Measurements from ENCODE around the gene ANKRD29. TPM values are rescaled to one million over a fixed set of nuclear protein-coding genes. Genes with fewer than 3 reads are reported as not detected.

Gene ANKRD29
- total and polyA plus RNA-seq, 9 of the 15 experiments (the other 6 are each of a cell fraction or from before 2014, with no cell fraction given) = 0.36 TPM; not detected in 8

- TF ChIP-seq, protein P1, sequence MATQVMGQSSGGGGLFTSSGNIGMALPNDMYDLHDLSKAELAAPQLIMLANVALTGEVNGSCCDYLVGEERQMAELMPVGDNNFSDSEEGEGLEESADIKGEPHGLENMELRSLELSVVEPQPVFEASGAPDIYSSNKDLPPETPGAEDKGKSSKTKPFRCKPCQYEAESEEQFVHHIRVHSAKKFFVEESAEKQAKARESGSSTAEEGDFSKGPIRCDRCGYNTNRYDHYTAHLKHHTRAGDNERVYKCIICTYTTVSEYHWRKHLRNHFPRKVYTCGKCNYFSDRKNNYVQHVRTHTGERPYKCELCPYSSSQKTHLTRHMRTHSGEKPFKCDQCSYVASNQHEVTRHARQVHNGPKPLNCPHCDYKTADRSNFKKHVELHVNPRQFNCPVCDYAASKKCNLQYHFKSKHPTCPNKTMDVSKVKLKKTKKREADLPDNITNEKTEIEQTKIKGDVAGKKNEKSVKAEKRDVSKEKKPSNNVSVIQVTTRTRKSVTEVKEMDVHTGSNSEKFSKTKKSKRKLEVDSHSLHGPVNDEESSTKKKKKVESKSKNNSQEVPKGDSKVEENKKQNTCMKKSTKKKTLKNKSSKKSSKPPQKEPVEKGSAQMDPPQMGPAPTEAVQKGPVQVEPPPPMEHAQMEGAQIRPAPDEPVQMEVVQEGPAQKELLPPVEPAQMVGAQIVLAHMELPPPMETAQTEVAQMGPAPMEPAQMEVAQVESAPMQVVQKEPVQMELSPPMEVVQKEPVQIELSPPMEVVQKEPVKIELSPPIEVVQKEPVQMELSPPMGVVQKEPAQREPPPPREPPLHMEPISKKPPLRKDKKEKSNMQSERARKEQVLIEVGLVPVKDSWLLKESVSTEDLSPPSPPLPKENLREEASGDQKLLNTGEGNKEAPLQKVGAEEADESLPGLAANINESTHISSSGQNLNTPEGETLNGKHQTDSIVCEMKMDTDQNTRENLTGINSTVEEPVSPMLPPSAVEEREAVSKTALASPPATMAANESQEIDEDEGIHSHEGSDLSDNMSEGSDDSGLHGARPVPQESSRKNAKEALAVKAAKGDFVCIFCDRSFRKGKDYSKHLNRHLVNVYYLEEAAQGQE (IDR thresholded peaks at IDR 0.05; ENCODE audit: borderline replicate concordance) = peak; percentile 75
- TF ChIP-seq, protein P1 (CRISPR knock-in tag; IDR thresholded peaks at IDR 0.05; ENCODE audit: low read depth) = peak; percentile 8; the same call in 1 of the 2 replicates
- TF ChIP-seq BHLHE40 (IDR thresholded peaks at IDR 0.05; ENCODE audit: low read length) (peak; percentile 56; the same call in 1 of the 2 replicates), HDAC1 (IDR thresholded peaks at IDR 0.05) (peak; percentile 22 to 87; a peak in 3 of 4 replicates), ZC3H11A (IDR thresholded peaks at IDR 0.05; ENCODE audit: low read depth, low read length) (0 out of 2 replicates have a peak, but pooled peaks have one; percentile 23), CREB1 (IDR thresholded peaks at IDR 0.05) (peak; percentile 79), CREB1 (CRISPR knock-in tag; IDR thresholded peaks at IDR 0.05) (peak; percentile 29), ASH1L (IDR thresholded peaks at IDR 0.05; ENCODE audit: borderline replicate concordance, low read depth, partially characterized antibody) (peak; percentile 11), HDAC2 (IDR thresholded peaks at IDR 0.05) (peak; percentile 91), MYC (IDR thresholded peaks at IDR 0.05; ENCODE audit: low read depth, low read length) (peak; percentile 44), MYC (CRISPR knock-in tag; IDR thresholded peaks at IDR 0.05; ENCODE audit: borderline replicate concordance, low read depth) (peak; percentile 89; the same call in 1 of the 2 replicates), NONO (IDR thresholded peaks at IDR 0.05; ENCODE audit: low read depth in 2 of 2, low read length in 1 of 2) (0 out of 4 replicates have a peak, but pooled peaks of 1 of the 2 experiments have one; percentile 34), ETV5 (CRISPR knock-in tag; IDR thresholded peaks at IDR 0.05; ENCODE audit: low read depth) (no peak), HNRNPK (IDR thresholded peaks at IDR 0.05; ENCODE audit: low read depth, low read length, poor library complexity, severe bottlenecking) (no peak), MTA3 (IDR thresholded peaks at IDR 0.05; ENCODE audit: borderline replicate concordance) (peak; percentile 42; the same call in 1 of the 2 replicates)
- TF ChIP-seq, protein P2, sequence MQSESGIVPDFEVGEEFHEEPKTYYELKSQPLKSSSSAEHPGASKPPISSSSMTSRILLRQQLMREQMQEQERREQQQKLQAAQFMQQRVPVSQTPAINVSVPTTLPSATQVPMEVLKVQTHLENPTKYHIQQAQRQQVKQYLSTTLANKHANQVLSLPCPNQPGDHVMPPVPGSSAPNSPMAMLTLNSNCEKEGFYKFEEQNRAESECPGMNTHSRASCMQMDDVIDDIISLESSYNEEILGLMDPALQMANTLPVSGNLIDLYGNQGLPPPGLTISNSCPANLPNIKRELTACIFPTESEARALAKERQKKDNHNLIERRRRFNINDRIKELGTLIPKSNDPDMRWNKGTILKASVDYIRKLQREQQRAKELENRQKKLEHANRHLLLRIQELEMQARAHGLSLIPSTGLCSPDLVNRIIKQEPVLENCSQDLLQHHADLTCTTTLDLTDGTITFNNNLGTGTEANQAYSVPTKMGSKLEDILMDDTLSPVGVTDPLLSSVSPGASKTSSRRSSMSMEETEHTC (IDR thresholded peaks at IDR 0.05) = peak; percentile 56; the same call in 1 of the 2 replicates
- TF ChIP-seq, protein P3, sequence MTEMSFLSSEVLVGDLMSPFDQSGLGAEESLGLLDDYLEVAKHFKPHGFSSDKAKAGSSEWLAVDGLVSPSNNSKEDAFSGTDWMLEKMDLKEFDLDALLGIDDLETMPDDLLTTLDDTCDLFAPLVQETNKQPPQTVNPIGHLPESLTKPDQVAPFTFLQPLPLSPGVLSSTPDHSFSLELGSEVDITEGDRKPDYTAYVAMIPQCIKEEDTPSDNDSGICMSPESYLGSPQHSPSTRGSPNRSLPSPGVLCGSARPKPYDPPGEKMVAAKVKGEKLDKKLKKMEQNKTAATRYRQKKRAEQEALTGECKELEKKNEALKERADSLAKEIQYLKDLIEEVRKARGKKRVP (CRISPR knock-in tag; IDR thresholded peaks at IDR 0.05) = peak; percentile 8; the same call in 1 of the 2 replicates
Measured at GRCh38 chr18:23586249-23587196, 76.2 kb downstream of the ANKRD29 start, which contains the start of gene NPC1 (continued).
